ENCODE measurements around the gene SLC16A9. TPM values are rescaled to one million over a fixed set of nuclear protein-coding genes. Genes with fewer than 3 reads are reported as not detected.

The SLC16A9 gene
- total RNA-seq, 1 donor from 2014 or later, result 23.1 TPM

- Mint-ChIP-seq H3K27me3 (ENCODE audit: low read depth) (peaks cover 36% of the 10 kb centered on the region), H3K4me3 (peak overlapping the region; percentile 64), H3K4me1 (peaks cover 10% of the 10 kb centered on the region), H3K36me3 (ENCODE audit: low read depth) (no peaks in the 10 kb centered on the region), H3K9me3 (no peaks in the 10 kb centered on the region), H3K27ac (ENCODE audit: unreplicated experiment) (no peak overlapping the region)
- DNase-seq (ENCODE audit: low read depth, low spot score), result no peak
- TF ChIP-seq CTCF (conservative IDR thresholded peaks at IDR 0.05), result no peak
Observed at GRCh38 chr10:59711871-59712494, 2.3 kb upstream of the SLC16A9 start.

- Mint-ChIP-seq H3K27me3 (ENCODE audit: low read depth) (peaks cover 33% of the 10 kb centered on the region), H3K27ac (ENCODE audit: unreplicated experiment) (peak overlapping the region; percentile 81), H3K36me3 (ENCODE audit: low read depth) (peaks cover 11% of the 10 kb centered on the region), H3K9me3 (peaks cover 2% of the 10 kb centered on the region), H3K4me1 (peaks cover 18% of the 10 kb centered on the region), H3K4me3 (peak overlapping the region; percentile 94)
- peak; percentile 21 for DNase-seq (ENCODE audit: low read depth, low spot score)
- no peak for TF ChIP-seq CTCF (conservative IDR thresholded peaks at IDR 0.05)
Observed at GRCh38 chr10:59708816-59709394, 745 bp downstream of the SLC16A9 start.

- TF ChIP-seq CTCF (conservative IDR thresholded peaks at IDR 0.05), result no peak
- H3K27me3 Mint-ChIP-seq (ENCODE audit: low read depth), result peaks cover 23% of the 10 kb centered on the region
- peaks cover 23% of the 10 kb centered on the region for H3K4me1 Mint-ChIP-seq
- H3K4me3 Mint-ChIP-seq, result peak overlapping the region; percentile 87
- DNase-seq (ENCODE audit: low read depth, low spot score), result no peak
- H3K9me3 Mint-ChIP-seq, result peaks cover 2% of the 10 kb centered on the region
- H3K27ac Mint-ChIP-seq (ENCODE audit: unreplicated experiment), result no peak overlapping the region
- peaks cover 11% of the 10 kb centered on the region for H3K36me3 Mint-ChIP-seq (ENCODE audit: low read depth)
Observed at GRCh38 chr10:59706851-59707797, 2.5 kb downstream of the SLC16A9 start.

- DNase-seq (ENCODE audit: low read depth, low spot score), result no peak
- no peak for TF ChIP-seq CTCF (conservative IDR thresholded peaks at IDR 0.05)
- Mint-ChIP-seq H3K36me3 (ENCODE audit: low read depth) (peaks cover 14% of the 10 kb centered on the region), H3K27ac (ENCODE audit: unreplicated experiment) (no peak overlapping the region), H3K4me3 (peak overlapping the region; percentile 73), H3K27me3 (ENCODE audit: low read depth) (peaks cover 14% of the 10 kb centered on the region), H3K9me3 (peaks cover 2% of the 10 kb centered on the region), H3K4me1 (peaks cover 23% of the 10 kb centered on the region)
Observed at GRCh38 chr10:59705931-59706330, 3.7 kb downstream of the SLC16A9 start.

- H3K36me3 Mint-ChIP-seq (ENCODE audit: low read depth), result peaks cover 14% of the 10 kb centered on the region
- H3K4me3 Mint-ChIP-seq, result no peak overlapping the region
- no peak for TF ChIP-seq CTCF (conservative IDR thresholded peaks at IDR 0.05)
- H3K27me3 Mint-ChIP-seq (ENCODE audit: low read depth), result peaks cover 6% of the 10 kb centered on the region
- no peak for DNase-seq (ENCODE audit: low read depth, low spot score)
- no peak overlapping the region for H3K27ac Mint-ChIP-seq (ENCODE audit: unreplicated experiment)
- peaks cover 2% of the 10 kb centered on the region for H3K9me3 Mint-ChIP-seq
- H3K4me1 Mint-ChIP-seq, result peaks cover 28% of the 10 kb centered on the region
Observed at GRCh38 chr10:59704630-59705029, 5.0 kb downstream of the SLC16A9 start.

Measured in neural crest cell (in vitro differentiated cells).